ENCODE results near the gene PRDM12. TPM values are rescaled to one million over a fixed set of nuclear protein-coding genes. Genes with fewer than 3 reads are reported as not detected.

The PRDM12 gene
- total and polyA plus RNA-seq, 2 of the 8 experiments (the other 6 are each of a cell fraction or from before 2014, with no cell fraction given) = 0.14 to 0.22 TPM

DNA sequence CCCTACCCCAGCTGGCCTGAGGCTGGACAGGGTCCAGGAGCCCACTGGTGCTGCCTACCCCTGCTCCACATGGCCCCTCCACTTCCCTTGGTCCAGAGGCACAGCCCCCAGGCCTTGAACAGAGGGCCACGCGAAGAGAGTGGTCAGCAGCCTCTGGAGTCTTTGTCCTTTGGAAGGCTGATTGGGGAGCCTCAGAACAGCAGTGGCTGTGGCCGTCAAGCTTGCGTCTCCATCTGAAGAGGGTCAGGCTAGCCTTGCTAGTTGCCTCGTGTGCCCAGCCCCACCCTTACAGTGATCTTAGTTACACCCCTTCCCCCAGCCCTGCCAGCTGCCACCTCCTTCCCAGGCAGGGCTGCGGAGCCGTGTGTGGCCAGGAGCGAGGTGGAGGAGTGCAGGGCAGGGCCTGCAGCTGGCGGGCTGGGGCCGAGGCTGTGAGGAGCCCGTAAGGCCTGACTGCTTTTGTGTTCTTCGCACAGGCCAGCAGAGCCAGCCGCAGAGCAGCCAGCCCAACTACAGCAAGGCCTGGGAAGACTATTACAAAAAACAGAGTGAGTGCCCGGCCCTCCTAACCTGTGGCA, 30.1 kb upstream of the PRDM12 start:
- Histone ChIP-seq H2BK12ac (ENCODE audit: low read depth, low read length) (no peak overlapping the region), H3K79me1 (ENCODE audit: low read depth, low read length) (no peaks in the 10 kb centered on the region), H3K14ac (ENCODE audit: insufficient read length) (no peak overlapping the region), H3K56ac (replicated peaks; ENCODE audit: insufficient read length, low read depth, low read length) (no peak overlapping the region), H4K8ac (ENCODE audit: extremely low read depth, insufficient read depth, low read length) (no peak overlapping the region), H2AFZ (ENCODE audit: low read length) (no peak overlapping the region), H3K23me2 (ENCODE audit: low read depth, low read length) (no peaks in the 10 kb centered on the region), H4K5ac (ENCODE audit: insufficient read length, low read depth, low read length) (no peak overlapping the region), H3K27ac (ENCODE audit: low read depth, low read length) (no peak overlapping the region), H3K23ac (ENCODE audit: insufficient read length) (no peak overlapping the region), H3K27me3 (replicated peaks in 1 of 4; ENCODE audit: control insufficient read depth in 3 of 4, extremely low read depth in 1 of 4, insufficient read depth in 3 of 4, low read length in 3 of 4) (no peaks in the 10 kb centered on the region), H2BK20ac (ENCODE audit: low read length) (no peak overlapping the region), H4K91ac (replicated peaks; ENCODE audit: insufficient read length, low read length) (no peak overlapping the region), H3K9me3 (ENCODE audit: insufficient read depth in 2 of 2, low read depth in 1 of 2, low read length in 1 of 2) (no peaks in the 10 kb centered on the region), H2BK15ac (ENCODE audit: low read length) (no peak overlapping the region), H3K79me2 (ENCODE audit: control insufficient read depth in 1 of 2, insufficient read depth in 2 of 2, low read length in 2 of 2) (no peaks in the 10 kb centered on the region), H3K18ac (ENCODE audit: extremely low read depth, low read length) (no peak overlapping the region), H3K4me1 (replicated peaks in 1 of 4; ENCODE audit: control insufficient read depth in 3 of 4, insufficient read depth in 4 of 4, low read length in 3 of 4) (peaks cover 9 to 20% (median 16%) of the 10 kb centered on the region in 4 experiments), H3K36me3 (ENCODE audit: control insufficient read depth in 2 of 4, insufficient read depth in 4 of 4, low read length in 3 of 4) (peaks cover 8 to 68% (median 32%) of the 10 kb centered on the region in 4 experiments; a peak in 7 of 8 replicates), H3K9ac (replicated peaks in 1 of 4; ENCODE audit: extremely low read depth in 1 of 4, low read depth in 3 of 4, low read length in 3 of 4) (no peak overlapping the region), H4K20me1 (replicated peaks in 1 of 2; ENCODE audit: control insufficient read depth in 1 of 2, insufficient read depth in 2 of 2, low read length in 2 of 2) (peaks cover 2 to 10% of the 10 kb centered on the region in 2 experiments), H3K4me3 (ENCODE audit: extremely low read depth in 1 of 4, insufficient read depth in 2 of 4, low read depth in 3 of 4, low read length in 4 of 4) (no peak overlapping the region), H2BK5ac (ENCODE audit: low read depth, low read length) (0 out of 2 replicates have a peak overlapping the region, but pooled peaks have one; percentile 5), H2AK5ac (ENCODE audit: low read depth, low read length) (no peak overlapping the region), H2BK120ac (replicated peaks; ENCODE audit: low read depth, low read length) (no peak overlapping the region), H3K4me2 (ENCODE audit: insufficient read depth in 1 of 2, low read depth in 2 of 2, low read length in 2 of 2) (no peak overlapping the region), H3K4ac (replicated peaks; ENCODE audit: insufficient read length, low read depth, low read length) (no peak overlapping the region)
- 94% methylated on average over 14 of the region's 14 CpGs; no CpG with 5 or more reads in 1 of the 2 experiments for WGBS, 2 experiments (ENCODE audit: extremely low coverage in 1 of 2, insufficient coverage in 1 of 2, insufficient read length in 1 of 2, insufficient replicate concordance in 2 of 2, low coverage in 1 of 2, low lambda C conversion rate in 2 of 2, missing lambda C conversion rate in 1 of 2)
- ChIA-PET POLR2A (ENCODE audit: partially characterized antibody) (interaction anchor here (0.5 to 0.6 kb wide), 2 partner anchors 9 to 89 kb away, joined by 3 read pairs; no protein-coding TSS in a partner anchor), CTCF (ENCODE audit: partially characterized antibody) (interaction anchor here (1.0 to 1.5 kb wide), 2 partner anchors 23 to 48 kb away, joined by 4 read pairs; no protein-coding TSS in a partner anchor)
- FAIRE-seq = no peak
- no peak for DNase-seq (ENCODE audit: low read depth in 1 of 2, low spot score in 2 of 2)
- TF ChIP-seq NANOG (IDR thresholded peaks at IDR 0.05; ENCODE audit: insufficient read depth, low read depth, low read length, poor library complexity, severe bottlenecking) = no peak
